A549 (cell line): Measurements from ENCODE around the gene RNF17. TPM values are rescaled to one million over a fixed set of nuclear protein-coding genes. Genes with fewer than 3 reads are reported as not detected.

Experiments used
- ATAC-seq, 2 experiments: fragments of 200-7000 bp in 1 of 2; fragments of >200 bp in 1 of 2; cut with Nextera tagmentation in 1 of 2; cut with Tn5 transposase in 1 of 2; 3 replicates each; pipeline versions ENCODE4 v1.8.0 to v1.9.1; 2018 to 2020; ENCODE audit warnings: mild to moderate bottlenecking in 1 of 2, moderate library complexity in 1 of 2
- CTCF ChIA-PET: fragments of 300-600 bp; sonication (Branson Sonifier 250); formaldehyde crosslinking; extraction: SDS; loops from one replicate; lab custom pipeline; 2021; ENCODE audit warnings: antibody characterized with exemption, inconsistent platforms; lab: Yijun Ruan, JAX
- POLR2A ChIA-PET: fragments of 350-600 bp; formaldehyde crosslinking; extraction: SDS; loops from one replicate; lab custom pipeline; 2021; ENCODE audit warnings: antibody characterized with exemption, inconsistent platforms; lab: Yijun Ruan, JAX
- DNase-seq, 2 experiments: peaks; one replicate each; pipeline versions ENCODE4 v3.0.0 to v3.0.0-alpha.2; 2011 to 2016; ENCODE audit warnings: low read depth in 1 of 2, low spot score in 1 of 2
- FAIRE-seq: peaks from 2 replicates; lab custom pipeline; 2011; peaks lifted over from hg19 to GRCh38; lab: Jason Lieb, UNC
- H3K27ac ChIP-seq, 2 experiments: fragments of >200 bp; sonication (Bioruptor Twin); formaldehyde crosslinking; 3 replicates each; pipeline ENCODE4 v1.5.1; 2016 to 2017
- H3K4me1 ChIP-seq: fragments of >200 bp; sonication (Bioruptor Twin); formaldehyde crosslinking; 3 replicates; pipeline ENCODE4 v1.6.1; 2016
- H3K4me2 ChIP-seq: fragments of >200 bp; sonication (Bioruptor Twin); formaldehyde crosslinking; 3 replicates; pipeline ENCODE4 v1.6.1; 2016
- H3K4me3 ChIP-seq: fragments of >200 bp; sonication (Bioruptor Twin); formaldehyde crosslinking; 3 replicates; pipeline ENCODE4 v1.5.1; 2016
- H3K9me3 ChIP-seq: fragments of >200 bp; sonication (Bioruptor Twin); formaldehyde crosslinking; 3 replicates; pipeline ENCODE4 v1.6.1; 2016
- ATOH8 ChIP-seq: fragments of 250-450 bp; sonication (Bioruptor Pico); IDR thresholded peaks from 2 replicates; pipeline ENCODE4 v1.5.0; 2020; ENCODE audit warnings: low read depth, mild to moderate bottlenecking, moderate library complexity
- CBX2 ChIP-seq: fragments of 200-600 bp; sonication (generic); IDR thresholded peaks from 2 replicates; pipeline ENCODE4 v1.6.1; 2016; ENCODE audit warnings: low read depth, mild to moderate bottlenecking, borderline replicate concordance
- CBX8 ChIP-seq: fragments of 200-600 bp; sonication (generic); IDR thresholded peaks from 2 replicates; pipeline ENCODE4 v1.6.1; 2016
- CHD2 ChIP-seq: fragments of 150-350 bp; IDR thresholded peaks from 2 replicates; pipeline ENCODE4 v1.6.1; 2014; ENCODE audit warnings: low read length; ENCODE audit not compliant: partially characterized antibody
- CHD4 ChIP-seq: fragments of 200-600 bp; sonication (generic); IDR thresholded peaks from 2 replicates; pipeline ENCODE4 v1.6.1; 2016; ENCODE audit warnings: antibody characterized with exemption, mild to moderate bottlenecking, borderline replicate concordance
- EHF ChIP-seq: fragments of 250-450 bp; sonication (Bioruptor Pico); IDR thresholded peaks from 2 replicates; pipeline ENCODE4 v1.5.0; 2020; ENCODE audit warnings: mild to moderate bottlenecking
- ESRRA ChIP-seq: fragments of 150-350 bp; IDR thresholded peaks from 2 replicates; pipeline ENCODE4 v1.6.1; 2014; ENCODE audit warnings: mild to moderate bottlenecking, low read length, borderline replicate concordance
- FOSB ChIP-seq: fragments of 250-450 bp; sonication (Bioruptor Pico); IDR thresholded peaks from 2 replicates; pipeline ENCODE4 v1.5.0; 2020; ENCODE audit warnings: mild to moderate bottlenecking, moderate library complexity
- GATA3 ChIP-seq: IDR thresholded peaks from 2 replicates; pipeline ENCODE4 v1.6.1; 2012; ENCODE audit warnings: borderline replicate concordance
- HES2 ChIP-seq: fragments of >200 bp; sonication (Bioruptor Twin); formaldehyde crosslinking; IDR thresholded peaks from 2 replicates; pipeline ENCODE4 v1.6.1; 2016
- HMGXB4 ChIP-seq: fragments of 250-450 bp; sonication (Bioruptor Pico); IDR thresholded peaks from 2 replicates; pipeline ENCODE4 v1.5.0; 2021; ENCODE audit warnings: mild to moderate bottlenecking, moderate library complexity, borderline replicate concordance
- JUNB ChIP-seq: fragments of >200 bp; sonication (Bioruptor Twin); formaldehyde crosslinking; IDR thresholded peaks from 2 replicates; pipeline ENCODE4 v1.6.1; 2016
- KDM1A ChIP-seq: fragments of 200-600 bp; sonication (generic); IDR thresholded peaks from 2 replicates; pipeline ENCODE4 v1.6.1; 2016; ENCODE audit warnings: low read depth, mild to moderate bottlenecking
- KDM5A ChIP-seq: fragments of 200-600 bp; sonication (generic); IDR thresholded peaks from 2 replicates; pipeline ENCODE4 v1.6.1; 2016; ENCODE audit warnings: antibody characterized with exemption, mild to moderate bottlenecking
- MAZ ChIP-seq: fragments of 150-350 bp; IDR thresholded peaks from 2 replicates; pipeline ENCODE4 v1.6.1; 2014; ENCODE audit warnings: antibody characterized with exemption, low read depth, low read length, borderline replicate concordance
- MYC ChIP-seq: IDR thresholded peaks from 2 replicates; pipeline ENCODE4 v1.6.1; 2012; ENCODE audit warnings: mild to moderate bottlenecking, inconsistent platforms, low read length, improper control_type of control experiment, borderline replicate concordance
- NFE2L2 ChIP-seq: fragments of 150-350 bp; conservative IDR thresholded peaks from 2 replicates; pipeline ENCODE4 v1.6.1; 2014; ENCODE audit warnings: low read length
- NR3C1 ChIP-seq: fragments of >200 bp; sonication (Bioruptor Twin); formaldehyde crosslinking; IDR thresholded peaks from 3 replicates; pipeline ENCODE4 v1.6.1; 2017
- PHF8 ChIP-seq: fragments of 200-600 bp; sonication (generic); IDR thresholded peaks from 2 replicates; pipeline ENCODE4 v1.6.1; 2016; ENCODE audit warnings: low read depth, mild to moderate bottlenecking, antibody characterized with exemption, moderate library complexity, borderline replicate concordance
- RAD21 ChIP-seq, 2 experiments: fragments of >200 bp in 1 of 2; sonication (Bioruptor Twin) in 1 of 2; formaldehyde crosslinking in 1 of 2; IDR thresholded peaks in 1 of 2; conservative IDR thresholded peaks in 1 of 2; 2 replicates in 1 of 2; 3 replicates in 1 of 2; pipeline ENCODE4 v1.6.1; 2012 to 2018; ENCODE audit warnings: inconsistent platforms in 1 of 2
- RARB ChIP-seq: fragments of 250-450 bp; sonication (Bioruptor Pico); IDR thresholded peaks from 2 replicates; pipeline ENCODE4 v1.8.0; 2021; ENCODE audit warnings: mild to moderate bottlenecking, moderate library complexity
- RCOR1 ChIP-seq: fragments of 150-350 bp; IDR thresholded peaks from 2 replicates; pipeline ENCODE4 v1.6.1; 2014; ENCODE audit warnings: antibody characterized with exemption, low read length, low read depth
- SMC3 ChIP-seq: fragments of >200 bp; sonication (Bioruptor Twin); formaldehyde crosslinking; IDR thresholded peaks from 3 replicates; pipeline ENCODE4 v1.6.1; 2018; ENCODE audit warnings: inconsistent platforms
- ZC3H11A ChIP-seq: fragments of 450-650 bp; IDR thresholded peaks from 2 replicates; pipeline ENCODE4 v1.6.1; 2014; ENCODE audit warnings: antibody characterized with exemption, mild to moderate bottlenecking
- ZNF302 ChIP-seq: fragments of 250-450 bp; sonication (Bioruptor Pico); IDR thresholded peaks from 2 replicates; pipeline ENCODE4 v1.9.0; 2021; ENCODE audit warnings: inconsistent platforms, mild to moderate bottlenecking, moderate library complexity
- WGBS: methylation state at CpG from one replicate; pipeline ENCODE4 v1.1.6; 2017; ENCODE audit errors: missing lambda C conversion rate; 5-methylcytosine and 5-hydroxymethylcytosine counted together
- polyA plus RNA-seq, 4 experiments: library from polyadenylated mRNA; depleted of rRNA in 3 of 4; stranded (reverse); fragments of >200 nt; fragmentation: RNase III in 1 of 4; extraction: RNeasy Plus Mini Kit Qiagen cat#74134 plus additional on column Dnase treatment in 1 of 4; gene quantifications; 2 replicates in 3 of 4; 3 replicates in 1 of 4; pipeline ENCODE4 v1.2.3, GENCODE V29; 2011 to 2017
- TF ChIP-seq, protein P1 (sequence below): fragments of >200 bp; sonication (Bioruptor Twin); formaldehyde crosslinking; IDR thresholded peaks from 3 replicates; pipeline ENCODE4 v1.6.1; 2016
- TF ChIP-seq, protein P2 (sequence below): IDR thresholded peaks from 2 replicates; pipeline ENCODE4 v1.6.1; 2012
- TF ChIP-seq, protein P3 (sequence below): fragments of 450-650 bp; IDR thresholded peaks from 2 replicates; pipeline ENCODE4 v1.6.1; 2014; ENCODE audit warnings: antibody characterized with exemption
- TF ChIP-seq, protein P4 (sequence below): IDR thresholded peaks from 2 replicates; pipeline ENCODE4 v1.6.1; 2012

The RNF17 gene
- polyA plus RNA-seq, 2 of the 4 experiments (the other 2 are of a cell fraction) = not detected

GRCh38 chr13:24744247-24744646 is 19.7 kb upstream of the RNF17 start:
- ChIA-PET CTCF (interaction anchor here (1.1 kb wide), 1 partner anchor 17 kb away, joined by 5 read pairs; no protein-coding TSS in a partner anchor), POLR2A (no interaction called here)
- FAIRE-seq = no peak
- H3K4me3 ChIP-seq = no peak overlapping the region
- no peaks in the 10 kb centered on the region for H3K9me3 ChIP-seq
- DNase-seq = no peak
- no peak for ATAC-seq
- 0% methylated on average over 1 of the region's 6 CpGs for WGBS
- H3K27ac ChIP-seq = no peak overlapping the region
- no peaks in the 10 kb centered on the region for H3K4me1 ChIP-seq
- H3K4me2 ChIP-seq = no peak overlapping the region
- no peak for TF ChIP-seq JUNB
- no peak for TF ChIP-seq FOSB (CRISPR knock-in tag)
- TF ChIP-seq CHD2 = no peak
- TF ChIP-seq, all 56 proteins: peak for 0

GRCh38 chr13:24745516-24745860 is 18.5 kb upstream of the RNF17 start:
- Histone ChIP-seq H3K4me2 (no peak overlapping the region), H3K27ac (no peak overlapping the region), H3K9me3 (no peaks in the 10 kb centered on the region), H3K4me3 (no peak overlapping the region), H3K4me1 (no peaks in the 10 kb centered on the region)
- CTCF ChIA-PET = interaction anchor here (0.6 to 1.8 kb wide), 3 partner anchors 10 to 68 kb away, joined by 3 read pairs; no protein-coding TSS in a partner anchor
- DNase-seq = no peak
- 78% methylated on average over 11 of the region's 24 CpGs for WGBS
- FAIRE-seq = no peak
- no peak for ATAC-seq
- no peak for TF ChIP-seq HES2
- no peak for TF ChIP-seq KDM5A
- no peak for TF ChIP-seq ZC3H11A
- no peak for TF ChIP-seq JUNB
- TF ChIP-seq, protein P1, sequence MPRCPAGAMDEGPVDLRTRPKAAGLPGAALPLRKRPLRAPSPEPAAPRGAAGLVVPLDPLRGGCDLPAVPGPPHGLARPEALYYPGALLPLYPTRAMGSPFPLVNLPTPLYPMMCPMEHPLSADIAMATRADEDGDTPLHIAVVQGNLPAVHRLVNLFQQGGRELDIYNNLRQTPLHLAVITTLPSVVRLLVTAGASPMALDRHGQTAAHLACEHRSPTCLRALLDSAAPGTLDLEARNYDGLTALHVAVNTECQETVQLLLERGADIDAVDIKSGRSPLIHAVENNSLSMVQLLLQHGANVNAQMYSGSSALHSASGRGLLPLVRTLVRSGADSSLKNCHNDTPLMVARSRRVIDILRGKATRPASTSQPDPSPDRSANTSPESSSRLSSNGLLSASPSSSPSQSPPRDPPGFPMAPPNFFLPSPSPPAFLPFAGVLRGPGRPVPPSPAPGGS = no peak
- no peak for TF ChIP-seq NFE2L2
- no peak for TF ChIP-seq MYC
- no peak for TF ChIP-seq CBX8
- no peak for TF ChIP-seq RARB
- no peak for TF ChIP-seq KDM1A
- TF ChIP-seq GATA3 = no peak
- TF ChIP-seq EHF (CRISPR knock-in tag) = no peak
- no peak for TF ChIP-seq CBX2
- TF ChIP-seq FOSB (CRISPR knock-in tag) = no peak
- TF ChIP-seq PHF8 = no peak
- no peak for TF ChIP-seq ZNF302
- TF ChIP-seq CHD4 = no peak
- POLR2A ChIA-PET = no interaction called here

GRCh38 chr13:24745861-24746617 is 17.9 kb upstream of the RNF17 start:
- Histone ChIP-seq H3K27ac (no peak overlapping the region), H3K4me1 (no peaks in the 10 kb centered on the region), H3K4me2 (peak overlapping the region; percentile 97), H3K9me3 (no peaks in the 10 kb centered on the region), H3K4me3 (no peak overlapping the region; the same call in 2 of the 3 replicates)
- DNase-seq = no peak
- POLR2A ChIA-PET = no interaction called here
- ATAC-seq = no peak
- CTCF ChIA-PET = interaction anchor here (0.8 to 2.1 kb wide), 5 partner anchors 10 to 184 kb away, joined by 3 to 5 read pairs (median 3); no protein-coding TSS in a partner anchor
- FAIRE-seq = no peak
- WGBS = 91% methylated on average over 9 of the region's 70 CpGs
- TF ChIP-seq, protein P2, sequence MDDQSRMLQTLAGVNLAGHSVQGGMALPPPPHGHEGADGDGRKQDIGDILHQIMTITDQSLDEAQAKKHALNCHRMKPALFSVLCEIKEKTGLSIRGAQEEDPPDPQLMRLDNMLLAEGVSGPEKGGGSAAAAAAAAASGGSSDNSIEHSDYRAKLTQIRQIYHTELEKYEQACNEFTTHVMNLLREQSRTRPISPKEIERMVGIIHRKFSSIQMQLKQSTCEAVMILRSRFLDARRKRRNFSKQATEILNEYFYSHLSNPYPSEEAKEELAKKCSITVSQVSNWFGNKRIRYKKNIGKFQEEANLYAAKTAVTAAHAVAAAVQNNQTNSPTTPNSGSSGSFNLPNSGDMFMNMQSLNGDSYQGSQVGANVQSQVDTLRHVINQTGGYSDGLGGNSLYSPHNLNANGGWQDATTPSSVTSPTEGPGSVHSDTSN = no peak
- no peak for TF ChIP-seq ESRRA
- no peak for TF ChIP-seq ZC3H11A
- TF ChIP-seq RAD21 (conservative IDR thresholded peaks at IDR 0.05 in 1 of 2, IDR thresholded peaks at IDR 0.05 in 1 of 2) = no peak
- no peak for TF ChIP-seq JUNB
- TF ChIP-seq, protein P3, sequence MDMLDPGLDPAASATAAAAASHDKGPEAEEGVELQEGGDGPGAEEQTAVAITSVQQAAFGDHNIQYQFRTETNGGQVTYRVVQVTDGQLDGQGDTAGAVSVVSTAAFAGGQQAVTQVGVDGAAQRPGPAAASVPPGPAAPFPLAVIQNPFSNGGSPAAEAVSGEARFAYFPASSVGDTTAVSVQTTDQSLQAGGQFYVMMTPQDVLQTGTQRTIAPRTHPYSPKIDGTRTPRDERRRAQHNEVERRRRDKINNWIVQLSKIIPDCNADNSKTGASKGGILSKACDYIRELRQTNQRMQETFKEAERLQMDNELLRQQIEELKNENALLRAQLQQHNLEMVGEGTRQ = no peak
- no peak for TF ChIP-seq ATOH8 (CRISPR knock-in tag)
- no peak for TF ChIP-seq HMGXB4 (CRISPR knock-in tag)
- TF ChIP-seq NR3C1 = no peak
- TF ChIP-seq CHD2 = no peak
- no peak for TF ChIP-seq RCOR1
- TF ChIP-seq RARB = no peak
- TF ChIP-seq, protein P4, sequence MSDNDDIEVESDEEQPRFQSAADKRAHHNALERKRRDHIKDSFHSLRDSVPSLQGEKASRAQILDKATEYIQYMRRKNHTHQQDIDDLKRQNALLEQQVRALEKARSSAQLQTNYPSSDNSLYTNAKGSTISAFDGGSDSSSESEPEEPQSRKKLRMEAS = no peak
- no peak for TF ChIP-seq MAZ
- TF ChIP-seq SMC3 = no peak
